HuH-7 (cell line): ENCODE data around the gene MYH7.
"Not testable (repeated sequence)": the region's sequence is repeated elsewhere in the genome, so short reads cannot be mapped to it uniquely, and the experiment has no call there.

ENCODE experiments used
- DNase-seq: peaks from one replicate; pipeline ENCODE4 v3.0.0; 2011; ENCODE audit warnings: low spot score

The MYH7 gene

GRCh38 chr14:23435543-23436326 is at the start of gene MYH7:
Gene MYH7 (minus strand): TSS chr14:23435660. CDS start chr14:23433732, 1,928 bp downstream.
- no peak for DNase-seq

GRCh38 chr14:23483236-23483854 is 47.9 kb upstream of the MYH7 start:
- DNase-seq, result peak; percentile 48

- no peak for DNase-seq
Measured at GRCh38 chr14:23482823-23483148, 47.3 kb upstream of the MYH7 start.

GRCh38 chr14:23481979-23482822 is 46.7 kb upstream of the MYH7 start:
- no peak for DNase-seq

GRCh38 chr14:23481362-23481970 is 46.0 kb upstream of the MYH7 start:
- no peak for DNase-seq

GRCh38 chr14:23478109-23478759 is 42.8 kb upstream of the MYH7 start:
- peak; percentile 19 for DNase-seq

- no peak for DNase-seq
Measured at GRCh38 chr14:23470947-23471346, 35.5 kb upstream of the MYH7 start.

GRCh38 chr14:23469906-23470403 is 34.5 kb upstream of the MYH7 start:
- no peak for DNase-seq

GRCh38 chr14:23469127-23469905 is 33.9 kb upstream of the MYH7 start, which contains the start of gene NGDN:
Gene NGDN (plus strand): TSS chr14:23469703. CDS start chr14:23469716, 13 bp downstream.
- peak; percentile 78 for DNase-seq

- no peak for DNase-seq
Measured at GRCh38 chr14:23468704-23469126, 33.3 kb upstream of the MYH7 start.

- no peak for DNase-seq
Measured at GRCh38 chr14:23465261-23465660, 29.8 kb upstream of the MYH7 start.

GRCh38 chr14:23464700-23465099 is 29.2 kb upstream of the MYH7 start:
- no peak for DNase-seq

GRCh38 chr14:23460960-23461359 is 25.5 kb upstream of the MYH7 start:
- DNase-seq, result no peak

GRCh38 chr14:23457587-23458445 is 22.4 kb upstream of the MYH7 start:
- DNase-seq, result peak; percentile 47

- not testable (repeated sequence) for DNase-seq
Measured at GRCh38 chr14:23456883-23457586, 21.6 kb upstream of the MYH7 start.

- no peak for DNase-seq
Measured at GRCh38 chr14:23454445-23454856, 19.0 kb upstream of the MYH7 start.

GRCh38 chr14:23452237-23452636 is 16.8 kb upstream of the MYH7 start:
- no peak for DNase-seq

GRCh38 chr14:23450379-23450778 is 14.9 kb upstream of the MYH7 start:
- DNase-seq, result no peak

GRCh38 chr14:23449314-23449713 is 13.9 kb upstream of the MYH7 start:
- DNase-seq, result no peak
